Osteoblast (primary cell): ENCODE measurements around the gene CACNA2D1. TPM values are rescaled to one million over a fixed set of nuclear protein-coding genes. Genes with fewer than 3 reads are reported as not detected.

ENCODE experiments used
- DNase-seq: peaks from one replicate; pipeline ENCODE4 v3.0.0; 2011; ENCODE audit warnings: low spot score, mixed read lengths; ENCODE audit not compliant: insufficient read length; ENCODE audit errors: missing footprints
- H2AFZ ChIP-seq: 2 replicates; pipeline ENCODE4 v1.6.0; 2011; ENCODE audit warnings: mild to moderate bottlenecking, low read length
- H3K27ac ChIP-seq: 2 replicates; pipeline ENCODE4 v1.5.1; 2011; ENCODE audit warnings: mild to moderate bottlenecking, low read depth, low read length, moderate library complexity
- H3K27me3 ChIP-seq: 2 replicates; pipeline ENCODE4 v1.6.0; 2012; ENCODE audit warnings: mild to moderate bottlenecking, control low read depth, inconsistent platforms, low read length, moderate library complexity; ENCODE audit not compliant: insufficient read depth
- H3K36me3 ChIP-seq: 2 replicates; pipeline ENCODE4 v1.5.1; 2011; ENCODE audit warnings: mild to moderate bottlenecking, low read length, control low read depth, moderate library complexity; ENCODE audit not compliant: insufficient read depth
- H3K4me1 ChIP-seq: 2 replicates; pipeline ENCODE4 v1.5.1; 2011; ENCODE audit warnings: mild to moderate bottlenecking, low read length, control low read depth, moderate library complexity; ENCODE audit not compliant: insufficient read depth
- H3K4me2 ChIP-seq: 2 replicates; pipeline ENCODE4 v1.6.0; 2011; ENCODE audit warnings: mild to moderate bottlenecking, low read length; ENCODE audit not compliant: insufficient read depth
- H3K4me3 ChIP-seq: fragments of 200-600 bp; sonication (generic); 3 replicates; pipeline ENCODE4 v1.5.1; 2012; ENCODE audit warnings: mild to moderate bottlenecking, low read length, inconsistent platforms; ENCODE audit not compliant: insufficient read depth
- H3K79me2 ChIP-seq: 2 replicates; pipeline ENCODE4 v1.6.0; 2012; ENCODE audit warnings: mild to moderate bottlenecking, low read length, control low read depth, inconsistent platforms; ENCODE audit not compliant: insufficient read depth
- H3K9me3 ChIP-seq: 2 replicates; pipeline ENCODE4 v1.5.1; 2011; ENCODE audit warnings: low read depth, low read length, control low read depth
- H4K20me1 ChIP-seq: 2 replicates; pipeline ENCODE4 v1.6.0; 2012; ENCODE audit warnings: mild to moderate bottlenecking, low read length, control low read depth; ENCODE audit not compliant: insufficient read depth
- CTCF ChIP-seq: IDR thresholded peaks from 2 replicates; pipeline ENCODE4 v1.5.1; 2011; ENCODE audit warnings: mild to moderate bottlenecking, low read depth, low read length, moderate library complexity; ENCODE audit errors: extremely low read depth
- total RNA-seq: library from RNA; depleted of rRNA; stranded (reverse); fragments of >200 nt; gene quantifications from 2 replicates; pipeline ENCODE4 v1.2.3, GENCODE V29; 2012

The CACNA2D1 gene
- total RNA-seq, 1 donor: 145 TPM

- Histone ChIP-seq H3K27ac (no peak overlapping the region), H2AFZ (no peak overlapping the region), H3K79me2 (peaks cover 2% of the 10 kb centered on the region), H3K9me3 (no peaks in the 10 kb centered on the region), H3K27me3 (no peaks in the 10 kb centered on the region), H3K4me1 (peaks cover 6% of the 10 kb centered on the region), H3K4me3 (no peak overlapping the region), H4K20me1 (peaks cover 18% of the 10 kb centered on the region), H3K4me2 (no peak overlapping the region), H3K36me3 (no peaks in the 10 kb centered on the region)
- DNase-seq: no peak
- TF ChIP-seq CTCF: no peak
Observed at GRCh38 chr7:82289889-82290288, 153.7 kb downstream of the CACNA2D1 start.

GRCh38 chr7:82289152-82289535, 154.4 kb downstream of the CACNA2D1 start:
- H3K4me3 ChIP-seq: no peak overlapping the region
- H3K4me1 ChIP-seq: peaks cover 6% of the 10 kb centered on the region
- H3K9me3 ChIP-seq: no peaks in the 10 kb centered on the region
- no peak overlapping the region for H3K27ac ChIP-seq
- peaks cover 4% of the 10 kb centered on the region for H3K36me3 ChIP-seq
- DNase-seq: no peak
- TF ChIP-seq CTCF: no peak
- H2AFZ ChIP-seq: no peak overlapping the region
- H3K27me3 ChIP-seq: no peaks in the 10 kb centered on the region
- peaks cover 4% of the 10 kb centered on the region for H3K79me2 ChIP-seq
- peaks cover 18% of the 10 kb centered on the region for H4K20me1 ChIP-seq
- H3K4me2 ChIP-seq: no peak overlapping the region

- Histone ChIP-seq H3K79me2 (peaks cover 2% of the 10 kb centered on the region), H3K9me3 (no peaks in the 10 kb centered on the region), H2AFZ (no peak overlapping the region), H3K27ac (no peak overlapping the region), H3K36me3 (peaks cover 4% of the 10 kb centered on the region), H3K27me3 (no peaks in the 10 kb centered on the region), H3K4me1 (peaks cover 6% of the 10 kb centered on the region), H4K20me1 (peaks cover 32% of the 10 kb centered on the region), H3K4me2 (no peak overlapping the region), H3K4me3 (no peak overlapping the region)
- no peak for DNase-seq
- no peak for TF ChIP-seq CTCF
Observed at GRCh38 chr7:82286798-82287140, 156.8 kb downstream of the CACNA2D1 start.

- Histone ChIP-seq H3K4me2 (no peak overlapping the region), H3K27ac (no peak overlapping the region), H2AFZ (no peak overlapping the region), H3K27me3 (no peaks in the 10 kb centered on the region), H3K79me2 (peaks cover 2% of the 10 kb centered on the region), H3K4me3 (no peak overlapping the region), H3K9me3 (no peaks in the 10 kb centered on the region), H3K36me3 (peaks cover 8% of the 10 kb centered on the region), H3K4me1 (peaks cover 6% of the 10 kb centered on the region), H4K20me1 (peaks cover 33% of the 10 kb centered on the region)
- DNase-seq: no peak
- no peak for TF ChIP-seq CTCF
Observed at GRCh38 chr7:82286096-82286797, 157.3 kb downstream of the CACNA2D1 start.
